GM23338 (cell line): Measurements from ENCODE around the gene CST3. TPM values are rescaled to one million over a fixed set of nuclear protein-coding genes. Genes with fewer than 3 reads are reported as not detected.

ENCODE experiments used
- ATAC-seq: fragments of 200-7000 bp; cut with Tn5 transposase; 3 replicates; pipeline ENCODE4 v1.9.1; 2020
- DNase-seq: peaks from one replicate; pipeline ENCODE4 v3.0.0-alpha.2; 2015; ENCODE audit warnings: low spot score
- H2AFZ ChIP-seq: fragments of 200-600 bp; sonication (generic); 2 replicates; pipeline ENCODE4 v1.8.0; 2016; ENCODE audit warnings: antibody characterized with exemption, mild to moderate bottlenecking, moderate library complexity
- H3F3A ChIP-seq: fragments of 200-600 bp; sonication (generic); replicated peaks from 2 replicates; pipeline ENCODE4 v1.8.0; 2017; ENCODE audit warnings: antibody characterized with exemption, mixed run types, low read depth
- H3K27ac ChIP-seq: fragments of 200-600 bp; sonication (generic); 2 replicates; pipeline ENCODE4 v1.6.1; 2016; ENCODE audit warnings: low read depth
- H3K27me3 ChIP-seq: fragments of 200-600 bp; sonication (generic); 2 replicates; pipeline ENCODE4 v1.8.0; 2016; ENCODE audit warnings: mild to moderate bottlenecking, mixed run types, moderate library complexity; ENCODE audit not compliant: insufficient read depth
- H3K36me3 ChIP-seq: fragments of 200-600 bp; sonication (generic); 2 replicates; pipeline ENCODE4 v1.8.0; 2016; ENCODE audit warnings: mild to moderate bottlenecking; ENCODE audit not compliant: insufficient read depth
- H3K4me1 ChIP-seq: fragments of 200-600 bp; sonication (generic); 2 replicates; pipeline ENCODE4 v1.8.0; 2016; ENCODE audit warnings: mild to moderate bottlenecking, moderate library complexity; ENCODE audit not compliant: insufficient read depth
- H3K4me2 ChIP-seq: fragments of 200-600 bp; sonication (generic); 2 replicates; pipeline ENCODE4 v1.7.1; 2017; ENCODE audit warnings: mixed run types
- H3K4me3 ChIP-seq: fragments of 200-600 bp; sonication (generic); 2 replicates; pipeline ENCODE4 v1.6.1; 2016; ENCODE audit warnings: mixed run types
- H3K79me2 ChIP-seq: fragments of 200-600 bp; sonication (generic); replicated peaks from 2 replicates; pipeline ENCODE4 v1.8.0; 2017; ENCODE audit warnings: mild to moderate bottlenecking; ENCODE audit not compliant: insufficient read depth
- H3K9me2 ChIP-seq: fragments of 200-600 bp; sonication (generic); 2 replicates; pipeline ENCODE4 v1.8.0; 2017; ENCODE audit not compliant: insufficient read depth
- H4K20me1 ChIP-seq: fragments of 200-600 bp; sonication (generic); replicated peaks from 2 replicates; pipeline ENCODE4 v1.8.0; 2017; ENCODE audit warnings: mild to moderate bottlenecking; ENCODE audit not compliant: insufficient read depth
- H3K27ac Mint-ChIP-seq: 2 replicates; pipeline ENCODE4 v1.8.0; 2020; ENCODE audit warnings: inconsistent platforms, mild to moderate bottlenecking, moderate library complexity, mixed read lengths
- H3K27me3 Mint-ChIP-seq: 3 replicates; pipeline ENCODE4 v1.8.0; 2022; ENCODE audit warnings: low read depth, mild to moderate bottlenecking, moderate library complexity, mixed read lengths, inconsistent platforms; ENCODE audit not compliant: insufficient read depth, poor library complexity
- H3K36me3 Mint-ChIP-seq: 3 replicates; pipeline ENCODE4 v1.8.0; 2021; ENCODE audit warnings: low read depth, mild to moderate bottlenecking, inconsistent platforms, moderate library complexity, mixed read lengths
- H3K4me1 Mint-ChIP-seq: 3 replicates; pipeline ENCODE4 v1.8.0; 2020; ENCODE audit warnings: mild to moderate bottlenecking, inconsistent platforms, mixed read lengths
- H3K4me3 Mint-ChIP-seq: 3 replicates; pipeline ENCODE4 v1.8.0; 2021; ENCODE audit warnings: moderate library complexity, mild to moderate bottlenecking, inconsistent platforms, mixed read lengths
- H3K9me3 Mint-ChIP-seq: 3 replicates; pipeline ENCODE4 v1.8.0; 2020; ENCODE audit warnings: moderate library complexity, mild to moderate bottlenecking, inconsistent platforms, mixed read lengths
- CREB1 ChIP-seq: fragments of 250-450 bp; sonication (Bioruptor Pico); IDR thresholded peaks from 2 replicates; pipeline ENCODE4 v1.5.0; 2020; ENCODE audit warnings: low read depth, mild to moderate bottlenecking, moderate library complexity
- CTCF ChIP-seq, 2 experiments: fragments of 200-600 bp in 1 of 2; sonication (generic) in 1 of 2; conservative IDR thresholded peaks; 2 replicates each; pipeline versions ENCODE4 v1.5.1 to v1.6.1; 2016 to 2017; ENCODE audit warnings: antibody characterized with exemption in 2 of 2, low read depth in 2 of 2, mild to moderate bottlenecking in 2 of 2, moderate library complexity in 1 of 2
- ETS1 ChIP-seq: IDR thresholded peaks from 2 replicates; pipeline ENCODE4 v1.6.1; 2016; ENCODE audit warnings: antibody characterized with exemption
- EZH2 ChIP-seq: fragments of 200-600 bp; sonication (generic); IDR thresholded peaks from one replicate; pipeline ENCODE4 v1.8.0; 2017; ENCODE audit warnings: antibody characterized with exemption, mild to moderate bottlenecking, low read depth; ENCODE audit not compliant: unreplicated experiment
- EZH2phosphoT487 ChIP-seq: fragments of 200-600 bp; sonication (generic); IDR thresholded peaks from one replicate; pipeline ENCODE4 v1.8.1; 2018; ENCODE audit warnings: antibody characterized with exemption; ENCODE audit not compliant: unreplicated experiment
- JUNB ChIP-seq: IDR thresholded peaks from one replicate; pipeline ENCODE4 v1.6.1; 2016; ENCODE audit warnings: antibody characterized with exemption; ENCODE audit not compliant: unreplicated experiment
- NANOG ChIP-seq: IDR thresholded peaks from 2 replicates; pipeline ENCODE4 v1.6.1; 2016; ENCODE audit warnings: antibody characterized with exemption, borderline replicate concordance
- POLR2AphosphoS5 ChIP-seq: IDR thresholded peaks from 2 replicates; pipeline ENCODE4 v1.6.1; 2016; ENCODE audit warnings: antibody characterized with exemption, low read depth
- REST ChIP-seq: IDR thresholded peaks from one replicate; pipeline ENCODE4 v1.6.1; 2018; ENCODE audit warnings: antibody characterized with exemption; ENCODE audit not compliant: unreplicated experiment
- STAT1 ChIP-seq: IDR thresholded peaks from one replicate; pipeline ENCODE4 v1.6.1; 2016; ENCODE audit warnings: antibody characterized with exemption; ENCODE audit not compliant: unreplicated experiment
- ZNF114 ChIP-seq: fragments of 250-450 bp; sonication (Bioruptor Pico); IDR thresholded peaks from 2 replicates; pipeline ENCODE4 v1.5.0; 2020; ENCODE audit warnings: mild to moderate bottlenecking, moderate library complexity
- ZNF331 ChIP-seq: fragments of 250-450 bp; sonication (Bioruptor Pico); IDR thresholded peaks from 2 replicates; pipeline ENCODE4 v1.5.0; 2020; ENCODE audit warnings: low read depth, mild to moderate bottlenecking, moderate library complexity
- polyA plus RNA-seq: library from polyadenylated mRNA; unstranded; fragments of >200 nt; fragmentation: Nextera tagmentation; extraction: Ambion mirVana; gene quantifications from 2 replicates; pipeline ENCODE4 v1.2.1, GENCODE V29; 2016
- total RNA-seq: library from RNA; depleted of rRNA; stranded (reverse); fragments of >200 nt; shearing (Covaris generic); gene quantifications from 2 replicates; pipeline ENCODE4 v1.2.3, GENCODE V29; 2014
- TF ChIP-seq, protein P1 (sequence below): fragments of 250-450 bp; sonication (Bioruptor Pico); IDR thresholded peaks from 2 replicates; pipeline ENCODE4 v1.5.0; 2020; ENCODE audit warnings: mild to moderate bottlenecking, moderate library complexity

Gene CST3
- total and polyA plus RNA-seq, 2 experiments from 2014 or later = 51.8 to 71.5 TPM

- H3K36me3 Mint-ChIP-seq = no peaks in the 10 kb centered on the region
- TF ChIP-seq ZNF114 (CRISPR knock-in tag) (no peak), ZNF331 (CRISPR knock-in tag) (no peak), REST (no peak), NANOG (no peak), STAT1 (no peak), JUNB (no peak), CTCF (conservative IDR thresholded peaks at IDR 0.05; ENCODE audit: low read depth in 2 of 2) (no peak), POLR2AphosphoS5 (no peak), CREB1 (CRISPR knock-in tag) (no peak), ETS1 (no peak), EZH2phosphoT487 (no peak), EZH2 (no peak)
- TF ChIP-seq, protein P1, sequence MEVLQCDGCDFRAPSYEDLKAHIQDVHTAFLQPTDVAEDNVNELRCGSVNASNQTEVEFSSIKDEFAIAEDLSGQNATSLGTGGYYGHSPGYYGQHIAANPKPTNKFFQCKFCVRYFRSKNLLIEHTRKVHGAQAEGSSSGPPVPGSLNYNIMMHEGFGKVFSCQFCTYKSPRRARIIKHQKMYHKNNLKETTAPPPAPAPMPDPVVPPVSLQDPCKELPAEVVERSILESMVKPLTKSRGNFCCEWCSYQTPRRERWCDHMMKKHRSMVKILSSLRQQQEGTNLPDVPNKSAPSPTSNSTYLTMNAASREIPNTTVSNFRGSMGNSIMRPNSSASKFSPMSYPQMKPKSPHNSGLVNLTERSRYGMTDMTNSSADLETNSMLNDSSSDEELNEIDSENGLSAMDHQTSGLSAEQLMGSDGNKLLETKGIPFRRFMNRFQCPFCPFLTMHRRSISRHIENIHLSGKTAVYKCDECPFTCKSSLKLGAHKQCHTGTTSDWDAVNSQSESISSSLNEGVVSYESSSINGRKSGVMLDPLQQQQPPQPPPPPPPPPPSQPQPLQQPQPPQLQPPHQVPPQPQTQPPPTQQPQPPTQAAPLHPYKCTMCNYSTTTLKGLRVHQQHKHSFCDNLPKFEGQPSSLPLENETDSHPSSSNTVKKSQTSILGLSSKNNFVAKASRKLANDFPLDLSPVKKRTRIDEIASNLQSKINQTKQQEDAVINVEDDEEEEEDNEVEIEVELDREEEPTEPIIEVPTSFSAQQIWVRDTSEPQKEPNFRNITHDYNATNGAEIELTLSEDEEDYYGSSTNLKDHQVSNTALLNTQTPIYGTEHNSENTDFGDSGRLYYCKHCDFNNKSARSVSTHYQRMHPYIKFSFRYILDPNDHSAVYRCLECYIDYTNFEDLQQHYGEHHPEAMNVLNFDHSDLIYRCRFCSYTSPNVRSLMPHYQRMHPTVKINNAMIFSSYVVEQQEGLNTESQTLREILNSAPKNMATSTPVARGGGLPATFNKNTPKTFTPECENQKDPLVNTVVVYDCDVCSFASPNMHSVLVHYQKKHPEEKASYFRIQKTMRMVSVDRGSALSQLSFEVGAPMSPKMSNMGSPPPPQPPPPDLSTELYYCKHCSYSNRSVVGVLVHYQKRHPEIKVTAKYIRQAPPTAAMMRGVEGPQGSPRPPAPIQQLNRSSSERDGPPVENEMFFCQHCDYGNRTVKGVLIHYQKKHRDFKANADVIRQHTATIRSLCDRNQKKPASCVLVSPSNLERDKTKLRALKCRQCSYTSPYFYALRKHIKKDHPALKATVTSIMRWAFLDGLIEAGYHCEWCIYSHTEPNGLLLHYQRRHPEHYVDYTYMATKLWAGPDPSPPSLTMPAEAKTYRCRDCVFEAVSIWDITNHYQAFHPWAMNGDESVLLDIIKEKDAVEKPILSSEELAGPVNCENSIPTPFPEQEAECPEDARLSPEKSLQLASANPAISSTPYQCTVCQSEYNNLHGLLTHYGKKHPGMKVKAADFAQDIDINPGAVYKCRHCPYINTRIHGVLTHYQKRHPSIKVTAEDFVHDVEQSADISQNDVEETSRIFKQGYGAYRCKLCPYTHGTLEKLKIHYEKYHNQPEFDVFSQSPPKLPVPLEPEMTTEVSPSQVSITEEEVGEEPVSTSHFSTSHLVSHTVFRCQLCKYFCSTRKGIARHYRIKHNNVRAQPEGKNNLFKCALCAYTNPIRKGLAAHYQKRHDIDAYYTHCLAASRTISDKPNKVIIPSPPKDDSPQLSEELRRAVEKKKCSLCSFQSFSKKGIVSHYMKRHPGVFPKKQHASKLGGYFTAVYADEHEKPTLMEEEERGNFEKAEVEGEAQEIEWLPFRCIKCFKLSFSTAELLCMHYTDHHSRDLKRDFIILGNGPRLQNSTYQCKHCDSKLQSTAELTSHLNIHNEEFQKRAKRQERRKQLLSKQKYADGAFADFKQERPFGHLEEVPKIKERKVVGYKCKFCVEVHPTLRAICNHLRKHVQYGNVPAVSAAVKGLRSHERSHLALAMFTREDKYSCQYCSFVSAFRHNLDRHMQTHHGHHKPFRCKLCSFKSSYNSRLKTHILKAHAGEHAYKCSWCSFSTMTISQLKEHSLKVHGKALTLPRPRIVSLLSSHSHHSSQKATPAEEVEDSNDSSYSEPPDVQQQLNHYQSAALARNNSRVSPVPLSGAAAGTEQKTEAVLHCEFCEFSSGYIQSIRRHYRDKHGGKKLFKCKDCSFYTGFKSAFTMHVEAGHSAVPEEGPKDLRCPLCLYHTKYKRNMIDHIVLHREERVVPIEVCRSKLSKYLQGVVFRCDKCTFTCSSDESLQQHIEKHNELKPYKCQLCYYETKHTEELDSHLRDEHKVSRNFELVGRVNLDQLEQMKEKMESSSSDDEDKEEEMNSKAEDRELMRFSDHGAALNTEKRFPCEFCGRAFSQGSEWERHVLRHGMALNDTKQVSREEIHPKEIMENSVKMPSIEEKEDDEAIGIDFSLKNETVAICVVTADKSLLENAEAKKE (CRISPR knock-in tag) = no peak
- Histone ChIP-seq H3K36me3 (no peaks in the 10 kb centered on the region), H4K20me1 (no peaks in the 10 kb centered on the region), H3K4me1 (0 out of 2 replicates have a peak, but pooled peaks cover 6% of the 10 kb centered on the region), H3K4me2 (no peak overlapping the region), H3F3A (no peaks in the 10 kb centered on the region), H3K27ac (no peak overlapping the region), H3K79me2 (no peaks in the 10 kb centered on the region), H3K27me3 (no peaks in the 10 kb centered on the region), H3K9me2 (peaks cover 5% of the 10 kb centered on the region; the same call in 1 of the 2 replicates), H2AFZ (no peak overlapping the region), H3K4me3 (no peak overlapping the region)
- DNase-seq (no peak), ATAC-seq (no peak)
- no peaks in the 10 kb centered on the region for H3K9me3 Mint-ChIP-seq
- peaks cover 2% of the 10 kb centered on the region; the same call in 1 of the 3 replicates for H3K4me1 Mint-ChIP-seq
- no peak overlapping the region for H3K4me3 Mint-ChIP-seq
- no peaks in the 10 kb centered on the region for H3K27me3 Mint-ChIP-seq
- no peak overlapping the region for H3K27ac Mint-ChIP-seq
Measured at GRCh38 chr20:23596579-23597250, 41.0 kb downstream of the CST3 start.
